ENCODE measurements around the gene ARMH1.
"Not testable (repeated sequence)": the region's sequence is repeated elsewhere in the genome, so short reads cannot be mapped to it uniquely, and the experiment has no call there.

The ARMH1 gene

DNA sequence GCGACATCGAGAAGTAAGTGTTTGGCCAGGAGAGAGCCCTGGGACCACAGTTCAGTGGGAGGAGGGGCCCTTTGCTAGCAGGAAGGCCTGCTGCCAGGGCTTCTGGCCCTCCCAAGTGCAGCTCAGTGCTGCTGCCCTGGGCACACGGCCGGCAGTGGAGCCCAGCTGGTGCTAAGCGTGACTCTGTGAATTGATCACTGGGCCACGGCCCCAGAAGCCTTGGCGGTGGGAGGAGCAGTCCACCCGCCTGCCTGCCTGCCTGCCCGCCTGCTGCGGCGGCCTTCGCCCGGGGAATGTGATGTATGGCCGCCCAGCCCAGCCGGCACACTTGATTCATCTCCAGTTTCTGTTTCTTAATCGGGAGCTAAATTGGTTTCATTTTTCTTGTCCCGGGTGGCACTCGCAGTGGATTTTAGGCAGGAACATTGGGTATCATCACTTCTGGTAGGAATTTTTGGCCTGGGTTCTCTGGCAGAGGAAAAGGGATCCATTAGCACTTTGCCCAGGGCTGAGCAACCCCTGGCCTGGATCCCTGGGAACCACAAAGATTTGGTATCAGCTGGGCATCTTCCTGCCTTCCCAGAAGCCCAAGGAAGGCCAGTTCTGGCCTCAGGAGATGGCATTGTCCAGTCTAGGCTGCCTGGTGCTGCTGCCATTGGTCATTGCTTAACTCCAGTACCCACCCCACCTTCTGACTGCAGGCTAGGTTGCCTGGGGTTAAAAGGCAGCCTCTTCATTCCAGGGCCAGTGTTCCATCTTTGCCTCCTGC is 28.9 kb upstream of the ARMH1 start:
- no peak for DNase-seq

DNA sequence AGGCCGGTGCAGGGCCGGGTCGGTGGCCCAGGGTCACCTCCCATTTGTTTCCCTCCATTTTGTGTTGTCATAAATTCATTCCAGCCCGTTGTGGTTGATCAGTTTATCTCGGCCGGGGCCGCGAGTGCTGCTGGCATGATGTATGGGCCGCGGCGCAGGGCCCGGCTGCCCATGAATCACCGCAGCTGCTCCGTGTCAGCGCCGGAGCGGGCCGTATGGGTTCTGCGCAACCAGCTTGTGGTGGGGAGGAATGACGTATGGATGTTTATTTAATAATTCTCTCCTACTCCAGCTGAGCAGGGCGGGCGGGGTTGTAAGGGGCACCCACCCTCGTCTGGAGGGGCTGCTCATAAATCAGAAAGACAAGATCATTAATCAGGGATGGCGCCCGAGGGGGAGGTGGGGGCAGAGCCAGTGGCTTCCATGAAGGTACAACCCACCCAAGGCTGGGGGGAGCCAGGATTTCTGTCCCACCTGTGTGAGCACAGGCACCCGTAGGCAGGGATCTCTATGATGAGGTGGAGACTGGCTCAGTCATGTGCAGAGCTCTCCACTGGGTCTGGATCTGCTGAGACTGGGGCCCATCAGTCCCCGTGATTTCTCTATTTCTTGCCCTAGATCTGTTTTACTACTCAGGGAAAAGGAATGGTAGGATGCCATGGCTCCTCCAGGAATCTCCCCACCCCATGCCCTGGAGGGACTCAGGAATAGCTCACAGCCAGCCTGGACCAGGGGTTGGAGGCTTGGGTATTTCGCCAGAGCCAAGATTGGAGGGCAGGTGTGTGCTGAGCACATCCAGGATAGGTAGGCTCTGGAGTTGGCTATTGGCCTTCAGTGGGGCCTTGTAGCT is 28.0 kb upstream of the ARMH1 start:
- no peak for DNase-seq

DNA sequence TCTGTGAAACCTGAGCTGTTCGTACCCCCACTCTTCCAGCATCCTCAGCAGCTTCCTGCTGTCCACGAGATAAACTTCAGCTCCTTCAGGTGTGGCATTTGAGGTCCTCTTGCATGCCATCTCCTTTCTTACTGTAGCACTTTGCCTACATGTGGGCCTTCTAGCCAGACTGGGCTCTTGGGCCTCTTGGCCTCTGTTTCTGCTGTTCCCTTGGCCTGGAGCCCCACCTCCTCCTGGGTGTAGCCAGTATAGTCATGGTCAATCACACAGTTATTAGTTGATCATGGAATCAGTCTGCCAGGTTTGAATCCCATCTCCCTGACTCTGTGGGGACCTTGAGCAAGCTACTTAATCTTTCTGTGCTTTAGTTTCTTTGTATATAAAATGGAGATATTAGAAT is 26.6 kb upstream of the ARMH1 start:
- DNase-seq = no peak

DNA sequence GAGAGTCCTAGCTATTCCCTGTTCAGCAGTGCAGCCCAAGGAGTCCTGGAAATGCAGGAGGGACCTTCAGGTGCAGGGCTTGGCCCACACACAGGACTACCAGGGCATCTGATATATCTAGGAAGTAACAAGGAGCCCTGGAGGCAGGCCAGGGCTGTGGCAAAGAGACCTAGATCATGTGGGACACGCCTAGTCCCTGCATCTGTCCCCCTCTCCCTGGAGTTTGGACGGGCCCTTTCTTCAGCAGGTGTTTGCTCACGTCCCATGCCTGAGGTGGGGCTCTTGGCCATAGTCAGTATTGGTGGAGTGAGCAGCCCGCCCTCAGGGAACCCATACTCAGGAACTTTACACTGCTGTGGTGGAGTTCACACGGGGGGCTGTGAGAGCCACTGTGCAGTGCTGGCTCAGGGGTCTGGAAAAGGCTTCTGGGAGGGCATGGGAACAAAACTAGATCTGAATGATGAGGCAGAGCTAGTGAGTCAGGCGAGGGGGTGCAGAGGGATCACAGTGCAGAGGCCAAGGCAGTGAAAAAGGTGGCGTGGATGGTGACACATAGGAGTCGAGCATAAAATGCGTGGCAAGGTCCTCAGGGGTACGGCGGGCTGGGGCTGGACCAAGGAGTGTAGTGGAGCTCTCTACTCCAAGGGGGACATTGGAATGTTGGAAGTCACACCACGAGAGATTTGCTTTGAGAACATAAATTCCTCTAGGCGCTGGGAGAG is 25.8 kb upstream of the ARMH1 start:
- DNase-seq = no peak

DNA sequence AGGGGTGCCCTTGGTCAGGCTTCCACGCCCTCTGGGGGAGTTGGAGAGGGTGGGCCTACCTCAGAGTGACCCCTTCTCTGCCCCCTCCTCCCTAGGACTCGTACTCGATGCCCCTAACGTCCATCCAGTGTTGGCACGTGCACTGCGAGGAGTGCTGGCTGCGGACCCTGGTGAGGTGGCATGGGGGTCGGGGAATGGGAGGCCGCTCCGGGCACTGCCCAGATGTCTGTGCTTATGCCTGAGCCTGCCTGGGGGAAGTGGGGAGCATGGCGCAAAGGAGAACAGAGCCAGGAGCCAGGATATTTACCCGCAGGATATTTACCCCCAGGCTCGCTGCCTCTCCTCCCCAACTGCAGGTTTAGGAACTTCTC is 24.7 kb upstream of the ARMH1 start:
- no peak for DNase-seq

DNA sequence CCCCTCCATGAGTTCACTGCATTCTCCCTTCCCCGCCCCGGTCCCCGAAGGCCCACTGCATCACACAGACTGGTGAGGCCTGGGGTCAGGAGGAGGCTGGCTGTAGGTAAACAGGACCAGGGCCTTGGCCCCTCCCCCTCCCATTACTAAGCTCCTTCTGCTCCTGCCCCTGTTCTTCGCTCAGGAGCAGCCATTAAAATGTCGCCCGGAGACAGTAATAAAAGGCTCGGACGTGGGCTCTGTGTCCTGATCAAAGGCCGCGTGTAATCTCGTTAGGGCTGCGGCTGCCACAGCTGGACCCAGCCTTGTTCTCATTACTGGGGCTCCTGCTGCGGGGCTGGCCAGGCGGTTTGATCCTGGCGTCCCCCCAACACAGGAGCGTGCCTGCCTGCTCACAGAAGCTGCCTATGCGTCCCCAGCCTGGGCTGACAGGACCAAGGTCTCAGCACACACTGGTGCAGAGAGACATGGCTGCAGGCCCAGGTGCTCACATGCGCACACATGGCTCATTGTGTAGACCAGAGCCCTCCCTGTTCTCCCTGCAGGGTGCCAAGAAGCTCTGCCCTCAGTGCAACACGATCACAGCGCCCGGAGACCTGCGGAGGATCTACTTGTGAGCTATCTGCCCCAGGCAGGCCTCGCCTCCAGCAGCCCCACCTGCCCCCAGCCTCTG is 24.2 kb upstream of the ARMH1 start:
- no peak for DNase-seq

DNA sequence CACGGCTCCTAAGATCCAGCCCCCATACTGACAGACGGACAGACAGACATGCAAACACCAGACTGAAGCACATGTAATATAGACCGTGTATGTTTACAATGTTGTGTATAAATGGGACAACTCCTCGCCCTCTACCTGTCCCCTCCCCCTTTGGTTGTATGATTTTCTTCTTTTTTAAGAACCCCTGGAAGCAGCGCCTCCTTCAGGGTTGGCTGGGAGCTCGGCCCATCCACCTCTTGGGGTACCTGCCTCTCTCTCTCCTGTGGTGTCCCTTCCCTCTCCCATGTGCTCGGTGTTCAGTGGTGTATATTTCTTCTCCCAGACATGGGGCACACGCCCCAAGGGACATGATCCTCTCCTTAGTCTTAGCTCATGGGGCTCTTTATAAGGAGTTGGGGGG is 23.4 kb upstream of the ARMH1 start:
- no peak for DNase-seq

DNA sequence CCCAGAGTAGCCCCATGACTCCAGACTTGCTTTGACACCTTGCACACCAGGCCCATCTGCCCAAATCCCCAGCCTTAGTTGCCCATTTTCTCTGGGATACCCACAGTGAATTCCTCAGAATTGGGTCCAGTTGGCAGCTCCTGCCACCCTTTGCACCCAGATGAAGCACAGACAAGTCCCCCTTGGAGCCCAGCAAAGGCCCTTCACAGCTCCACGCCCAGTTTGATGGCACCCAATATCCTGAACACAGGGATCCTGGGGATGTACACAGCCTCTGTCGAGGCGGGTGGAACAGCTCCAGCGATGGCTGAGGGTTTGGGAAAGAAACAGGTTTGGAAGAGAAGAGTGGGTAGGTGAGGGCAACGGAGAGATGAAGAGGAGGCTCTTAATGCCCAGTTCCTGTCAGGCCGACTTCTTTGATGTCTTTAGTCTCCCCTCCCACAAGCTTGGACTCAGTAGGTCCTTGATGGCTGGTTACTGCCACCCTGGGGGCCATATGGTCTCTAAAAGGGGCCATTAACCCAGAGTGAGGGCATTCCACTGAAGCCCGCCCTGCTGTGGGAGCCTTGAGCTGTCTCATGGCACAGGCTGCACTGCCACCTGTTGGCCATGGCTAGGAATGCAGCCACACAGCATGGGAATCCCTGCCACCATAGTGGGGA is 21.9 kb upstream of the ARMH1 start:
- DNase-seq = peak; percentile 11 to 40

DNA sequence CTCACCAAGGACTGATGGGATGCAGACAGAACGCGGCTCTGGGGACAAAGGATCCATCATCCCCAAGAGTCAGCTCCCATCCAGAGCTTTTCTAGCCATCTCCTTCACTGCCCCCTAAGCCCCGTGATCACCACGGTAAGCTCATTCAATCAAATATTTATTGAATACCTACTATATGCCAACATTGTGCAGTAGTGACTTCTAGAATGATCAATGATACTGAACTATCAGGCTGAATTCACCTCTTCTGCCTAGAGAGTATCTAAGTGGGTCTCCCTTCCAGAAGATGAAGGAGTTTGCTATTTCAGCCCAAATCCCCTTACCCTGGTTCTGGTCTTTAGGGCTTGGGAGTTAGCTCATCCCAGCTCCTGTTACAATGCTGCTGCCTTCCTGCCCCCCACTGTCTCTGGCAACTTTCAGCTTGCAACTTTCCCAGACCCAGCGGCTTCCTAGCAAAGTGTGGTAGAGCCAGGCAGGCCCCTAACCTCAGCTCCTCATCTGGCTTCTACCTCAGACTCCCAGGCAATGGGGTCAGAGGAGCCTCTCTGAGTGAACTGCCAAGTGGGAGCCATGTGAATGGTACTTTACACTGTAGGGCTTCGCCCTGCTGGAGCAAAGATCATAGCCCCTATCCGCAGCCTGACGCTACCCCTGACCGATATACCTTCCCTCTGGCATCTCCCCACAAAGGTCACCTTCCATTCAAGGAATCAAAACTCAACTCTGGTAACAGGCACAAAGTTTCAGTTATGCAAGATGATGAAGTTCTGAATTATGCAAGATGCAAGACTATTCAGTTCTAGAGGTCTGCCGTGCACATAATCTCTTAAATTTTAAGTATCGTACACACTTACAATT is 21.2 kb upstream of the ARMH1 start:
- DNase-seq = no peak

DNA sequence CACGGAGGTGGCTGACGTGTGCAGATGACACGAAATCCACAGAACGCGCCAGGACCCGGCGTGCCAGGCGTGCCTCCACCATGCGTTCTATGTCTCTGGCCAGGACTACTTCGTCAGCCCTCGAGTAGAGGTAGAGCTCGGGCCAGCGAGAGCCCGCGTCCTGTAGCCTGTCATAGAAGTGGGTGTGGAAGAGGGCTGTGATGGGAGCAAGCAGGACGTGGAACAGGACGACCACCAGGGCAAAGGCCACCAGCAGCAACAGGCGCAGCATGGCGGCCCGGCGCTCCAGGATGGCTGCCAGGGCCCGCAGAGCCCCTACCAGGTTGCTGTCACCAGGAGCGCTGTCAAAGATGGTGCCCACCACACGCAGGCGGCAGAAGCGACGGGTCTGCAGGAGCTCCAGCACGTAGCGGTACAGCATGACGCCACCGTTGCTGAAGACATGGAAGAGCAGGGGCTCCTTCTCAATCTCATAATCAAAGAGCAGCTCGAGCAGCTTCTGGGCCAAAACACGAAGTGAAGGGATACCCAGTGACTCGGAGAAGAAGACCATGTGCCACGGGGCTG is 19.8 kb upstream of the ARMH1 start:
- DNase-seq = no peak

DNA sequence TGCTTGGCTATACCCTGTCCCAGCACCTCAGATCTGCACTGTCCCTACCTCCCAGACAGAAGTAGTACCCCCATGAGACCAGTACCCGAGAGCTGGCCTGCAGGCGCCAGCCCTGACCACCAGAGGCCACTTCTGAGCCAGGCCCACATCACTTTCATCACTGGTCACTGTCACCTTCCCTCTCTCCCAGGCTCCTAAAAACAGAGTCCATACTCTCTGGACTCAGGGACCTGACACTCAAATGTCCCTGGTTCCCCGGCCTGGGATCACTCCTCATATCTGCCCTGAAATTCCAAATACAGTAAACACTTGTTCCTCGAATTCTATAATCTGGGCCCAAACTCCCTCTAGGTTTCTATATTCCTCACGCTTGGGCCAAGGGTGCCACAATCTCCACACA is 18.9 kb upstream of the ARMH1 start:
- peak; percentile 41 to 44 for DNase-seq

DNA sequence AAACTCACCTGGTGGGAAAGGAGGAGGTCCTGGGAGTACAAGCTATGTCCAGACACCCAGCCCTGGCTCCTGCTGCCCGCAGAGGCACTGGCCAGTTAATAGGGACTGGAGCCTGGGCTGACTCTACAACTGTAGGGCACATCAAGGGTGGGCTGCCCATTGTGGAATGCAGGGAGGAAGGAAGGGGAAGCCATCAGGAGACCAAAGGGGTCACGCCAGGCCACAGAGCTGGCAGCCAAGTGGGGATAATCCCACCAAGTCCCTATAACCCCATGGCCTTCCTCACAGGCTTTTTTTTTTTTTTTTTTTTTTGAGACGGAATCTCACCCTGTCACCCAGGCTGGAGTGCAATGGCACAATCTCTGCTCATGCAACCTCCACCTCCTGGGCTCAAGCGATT is 14.9 kb upstream of the ARMH1 start:
- DNase-seq = no peak

DNA sequence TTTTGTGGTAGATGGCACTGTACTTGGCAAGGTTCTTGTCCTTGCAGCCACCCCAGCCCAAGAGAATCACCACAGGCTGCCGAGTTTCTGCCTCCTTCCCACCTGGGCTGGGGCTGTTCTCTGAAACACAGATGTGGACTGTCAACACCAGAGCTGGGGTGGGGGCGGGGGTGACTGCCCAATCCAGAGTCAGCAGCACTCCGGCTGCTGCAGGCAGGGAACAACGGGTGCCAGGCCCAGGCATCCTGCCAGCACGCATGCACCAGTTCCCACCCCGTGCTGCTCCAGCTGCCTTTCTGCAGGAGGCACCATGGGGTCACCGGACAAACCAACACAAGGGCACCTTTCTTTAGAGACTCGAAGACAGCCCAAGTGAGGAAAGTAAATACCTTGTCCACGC is 14.3 kb upstream of the ARMH1 start:
- DNase-seq = no peak

DNA sequence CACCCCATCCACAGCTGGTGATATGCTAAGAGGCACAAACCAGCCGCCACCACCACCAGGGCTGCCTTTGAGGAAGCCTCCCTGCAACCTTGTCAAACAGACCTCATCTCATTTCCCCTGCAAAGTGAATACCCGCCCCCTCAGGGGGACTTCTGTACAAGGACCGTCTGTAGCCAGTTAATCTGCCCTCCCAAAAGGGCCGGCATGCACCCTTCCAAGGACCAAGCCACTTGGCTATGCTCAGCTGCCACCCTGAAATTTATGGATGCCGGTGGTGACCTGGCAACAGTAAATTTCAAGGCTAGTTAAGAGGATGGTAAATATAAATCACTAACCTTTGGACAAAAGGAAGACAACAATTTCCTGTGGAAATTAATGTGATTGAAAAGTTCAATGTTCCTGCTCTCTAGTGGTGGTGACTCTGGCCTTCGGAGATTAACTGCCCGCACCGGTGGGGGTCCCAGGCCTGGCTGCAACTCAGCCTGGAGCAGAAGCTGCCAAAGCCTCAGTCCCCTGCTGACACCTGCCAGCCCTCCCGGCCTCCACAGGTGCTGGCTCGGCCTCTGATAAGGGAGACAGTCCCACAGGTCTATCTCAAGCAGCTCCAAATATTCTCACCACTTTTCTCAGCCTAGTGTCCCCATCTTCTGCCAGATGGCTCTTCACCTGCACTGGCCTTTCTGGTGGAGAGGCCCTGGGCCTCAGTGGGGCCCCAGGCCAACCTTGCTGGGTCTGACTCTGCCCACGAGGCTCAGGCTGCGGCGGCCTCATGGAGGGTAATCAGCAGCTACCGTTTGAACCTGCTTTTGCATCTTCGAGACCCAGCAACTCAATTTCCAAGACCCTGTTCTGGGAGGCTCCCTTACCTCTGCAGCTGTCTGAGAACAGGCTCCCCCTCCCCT is 12.5 kb upstream of the ARMH1 start:
- DNase-seq = no peak

DNA sequence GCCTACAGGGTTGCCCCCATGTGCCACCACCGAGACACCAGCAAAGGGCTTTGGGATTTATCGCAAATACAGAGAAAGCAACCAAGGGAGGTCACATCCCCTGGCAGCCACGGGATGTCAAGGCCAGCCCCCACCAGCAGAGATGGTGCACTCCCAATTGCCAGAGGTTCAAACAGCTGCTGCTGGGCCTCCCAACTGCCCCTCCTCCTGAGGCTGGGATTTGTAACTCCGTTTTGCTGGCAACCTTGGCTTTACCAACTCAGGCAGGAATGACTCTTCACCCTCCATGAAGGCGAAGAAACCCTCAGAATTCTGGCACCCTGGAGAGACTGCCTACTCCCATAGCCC is 11.9 kb upstream of the ARMH1 start:
- DNase-seq = no peak

DNA sequence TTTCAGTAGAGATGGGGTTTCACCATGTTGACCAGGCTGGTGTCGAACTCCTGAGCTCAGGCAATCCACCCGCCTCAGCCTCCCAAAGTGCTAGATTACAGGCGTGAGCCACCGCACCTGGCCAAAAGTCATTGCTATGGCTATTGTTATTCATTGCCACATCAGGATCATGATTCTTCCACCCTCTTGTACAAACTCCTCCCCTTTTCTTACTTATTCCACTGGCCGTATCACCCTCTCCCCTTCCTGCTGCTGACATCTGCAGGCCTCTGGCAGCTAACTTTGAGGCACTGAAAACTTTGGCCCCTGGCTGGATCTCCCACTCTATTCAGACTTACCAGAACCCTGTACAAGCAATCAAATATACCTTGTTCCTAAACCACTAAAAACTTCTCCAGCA is 11.1 kb upstream of the ARMH1 start:
- DNase-seq = no peak

DNA sequence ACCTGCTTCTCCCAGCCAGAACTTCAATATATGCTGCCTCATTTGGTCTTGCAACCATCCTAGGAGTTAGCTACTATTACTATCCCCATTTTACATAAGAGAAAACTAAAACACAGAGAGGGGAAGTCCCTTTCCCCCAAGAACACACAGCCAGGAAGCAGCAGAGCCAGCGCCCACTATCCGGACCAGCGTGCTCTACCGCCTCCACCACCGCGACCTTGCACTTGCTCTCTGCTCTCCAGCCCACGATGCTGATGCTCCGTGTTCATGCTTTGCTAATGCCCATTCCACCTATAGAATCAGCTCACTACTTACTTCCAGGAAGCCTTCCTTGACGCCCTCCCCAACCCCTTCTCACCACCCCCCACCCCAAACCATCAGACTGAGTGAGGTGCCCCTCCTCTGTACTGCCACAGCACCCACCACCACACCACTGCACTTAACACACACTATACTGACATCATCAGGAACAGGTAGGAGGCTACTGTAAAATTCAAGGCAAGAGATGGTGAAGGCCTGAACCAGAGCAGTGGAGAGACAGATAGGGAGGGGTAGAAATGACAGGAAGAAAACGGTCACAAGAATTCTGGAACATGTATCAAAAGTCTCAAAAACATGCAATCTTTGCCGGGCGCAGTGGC is 9.7 kb upstream of the ARMH1 start:
- DNase-seq = no peak

DNA sequence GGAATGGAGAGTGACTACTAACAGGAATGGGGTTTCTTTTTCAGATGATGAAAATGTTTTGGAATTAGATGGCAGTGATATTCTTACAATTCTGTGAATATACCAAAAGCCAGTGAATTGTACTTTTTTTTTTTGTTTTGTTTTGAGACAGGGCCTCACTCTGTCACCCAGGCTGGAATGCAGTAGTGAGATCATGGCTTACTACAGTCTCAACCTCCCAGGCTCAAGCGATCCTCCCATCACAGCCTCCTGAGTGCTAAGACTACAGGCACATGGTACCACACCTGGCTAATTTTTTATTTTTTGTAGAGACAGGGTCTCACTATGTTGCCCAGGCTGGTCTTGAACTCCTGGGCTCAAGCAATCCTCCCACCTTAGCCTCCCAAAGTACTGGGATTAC is 7.8 kb upstream of the ARMH1 start:
- DNase-seq = not testable (repeated sequence)

DNA sequence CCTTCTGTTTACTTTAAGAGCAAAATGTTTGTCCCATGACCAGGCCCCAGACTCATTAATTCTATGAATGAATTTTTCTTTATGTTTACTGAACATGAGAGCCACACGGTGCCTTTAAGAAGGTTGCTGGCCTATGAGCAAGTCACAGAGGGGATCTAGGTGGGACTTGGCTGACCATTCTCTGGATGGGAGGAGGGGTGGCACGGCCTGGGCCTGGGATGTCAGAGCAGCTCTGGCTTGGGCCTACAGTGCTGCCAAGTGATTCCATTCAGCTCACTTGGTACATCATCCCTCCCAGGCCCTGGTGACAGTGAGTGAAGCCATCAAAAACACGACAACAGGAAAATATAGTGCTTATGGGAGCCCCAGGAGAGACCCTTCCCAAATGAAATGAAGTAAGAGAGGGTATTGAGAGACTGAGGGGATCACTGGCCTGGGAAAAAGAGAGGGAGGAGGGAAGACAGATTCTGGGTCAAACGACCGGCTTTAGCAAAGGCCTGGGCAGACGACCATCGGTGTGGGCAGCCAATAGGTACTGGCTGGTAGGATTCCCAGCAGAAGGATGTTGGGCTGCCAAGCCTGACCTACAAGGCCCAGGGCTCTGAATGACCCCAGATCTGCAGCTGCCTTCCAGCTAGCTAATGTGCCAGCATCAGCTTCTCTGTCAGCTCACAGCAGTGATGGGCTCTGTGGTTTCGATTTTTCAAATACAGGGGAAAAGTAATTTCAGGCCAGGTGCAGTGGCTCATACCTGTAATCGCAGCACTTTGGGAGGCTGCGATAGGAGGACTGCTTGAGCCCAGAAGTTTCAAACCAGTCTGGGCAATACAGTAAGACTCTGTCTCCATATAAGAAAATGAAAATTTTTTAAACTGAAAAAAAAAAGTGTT is 3.5 kb upstream of the ARMH1 start:
- DNase-seq = no peak

All from AML-193 (cell line).